Measurements from ENCODE around the gene ATXN7. TPM values are rescaled to one million over a fixed set of nuclear protein-coding genes. Genes with fewer than 3 reads are reported as not detected.

Gene ATXN7
- total RNA-seq, 1 experiment from 2014 or later, result 27.5 TPM

- TF ChIP-seq MAX (IDR thresholded peaks at IDR 0.05) (no peak), ZBTB33 (IDR thresholded peaks at IDR 0.05; ENCODE audit: extremely low read depth, insufficient replicate concordance, low read length) (no peak), REST (IDR thresholded peaks at IDR 0.05; ENCODE audit: low read depth) (no peak), CEBPB (IDR thresholded peaks at IDR 0.05; ENCODE audit: low read depth) (no peak)
These were observed 83.1 kb downstream of the ATXN7 start (continued) for GRCh38 chr3:63946753-63947152.

- Histone ChIP-seq H3K4me2 (ENCODE audit: low read length) (no peak overlapping the region), H3K27me3 (ENCODE audit: insufficient read depth, low read length) (no peaks in the 10 kb centered on the region), H2AFZ (ENCODE audit: low read depth, low read length, poor library complexity, severe bottlenecking) (no peak overlapping the region), H3K36me3 (ENCODE audit: control insufficient read depth in 1 of 2, insufficient read depth in 2 of 2, low read length in 2 of 2) (no peaks in the 10 kb centered on the region), H3K9ac (ENCODE audit: low read length) (no peak overlapping the region), H3K4me1 (ENCODE audit: control insufficient read depth in 1 of 2, insufficient read depth in 2 of 2, low read length in 2 of 2) (no peaks in the 10 kb centered on the region), H3K9me2 (ENCODE audit: insufficient read depth) (no peaks in the 10 kb centered on the region), H3K79me2 (ENCODE audit: insufficient read depth, low read length) (peaks cover 42% of the 10 kb centered on the region), H3K27ac (ENCODE audit: low read depth, low read length) (no peak overlapping the region), H3K9me3 (ENCODE audit: control insufficient read depth in 1 of 2, insufficient read depth in 1 of 2, low read depth in 1 of 2, low read length in 2 of 2) (no peaks in the 10 kb centered on the region), H3K4me3 (replicated peaks in 1 of 2; ENCODE audit: low read depth in 1 of 2, low read length in 2 of 2) (no peak overlapping the region), H4K20me1 (ENCODE audit: insufficient read depth) (peaks cover 6% of the 10 kb centered on the region; the same call in 1 of the 2 replicates)
- ATAC-seq, result no peak
- no peak for DNase-seq (ENCODE audit: low read depth, low spot score)
- intact Hi-C loops (cut with micrococcal nuclease), result no loop called here
- ChIA-PET CTCF (no interaction called here), RAD21 (ENCODE audit: low non-redundant PET in 1 of 2, low total read pairs in 2 of 2, uncharacterized antibody in 2 of 2, unreplicated experiment in 2 of 2) (no interaction called here), POLR2A (no interaction called here)
- BruUV-seq (replicated peaks), result no TSS peak
- TF ChIP-seq EGR1 (IDR thresholded peaks at IDR 0.05; ENCODE audit: low read depth), result no peak
- TF ChIP-seq YY1 (IDR thresholded peaks at IDR 0.05; ENCODE audit: extremely low read depth, insufficient replicate concordance, low read depth, low read length), result no peak
- TF ChIP-seq SP1 (IDR thresholded peaks at IDR 0.05; ENCODE audit: low read depth), result no peak
- no peak for TF ChIP-seq SRF (IDR thresholded peaks at IDR 0.05; ENCODE audit: low read depth)
- no peak for TF ChIP-seq CEBPB (IDR thresholded peaks at IDR 0.05; ENCODE audit: low read depth)
- TF ChIP-seq FOSL1 (IDR thresholded peaks at IDR 0.05; ENCODE audit: low read depth), result no peak
- TF ChIP-seq EZH2phosphoT487 (IDR thresholded peaks at IDR 0.05; ENCODE audit: borderline replicate concordance), result no peak
- no peak for TF ChIP-seq TCF7L2 (IDR thresholded peaks at IDR 0.05; ENCODE audit: borderline replicate concordance, extremely low read depth, insufficient read depth, insufficient read length)
- no peak for TF ChIP-seq SIN3A (IDR thresholded peaks at IDR 0.05; ENCODE audit: low read depth)
- no peak for TF ChIP-seq EZH2 (IDR thresholded peaks at IDR 0.05)
- TF ChIP-seq CBX3 (IDR thresholded peaks at IDR 0.05; ENCODE audit: low read depth), result no peak
These were observed 83.9 kb downstream of the ATXN7 start for GRCh38 chr3:63947594-63947993.

Data from HCT116 (cell line).